HG03439 (cell line): ENCODE data around the gene ACOT7.

Source experiments
- ATAC-seq: cut with Tn5 transposase; IDR thresholded peaks from one replicate; pipeline ENCODE4 v1.9.1; 2021; ENCODE audit warnings: mild to moderate bottlenecking, moderate library complexity; ENCODE audit not compliant: unreplicated experiment

ACOT7 gene

GRCh38 chr1:6294080-6294889 lies 99.3 kb downstream of the ACOT7 start:
- no peak for ATAC-seq

- ATAC-seq, result no peak
These were observed 101.5 kb downstream of the ACOT7 start for GRCh38 chr1:6292102-6292501.

GRCh38 chr1:6288665-6289064 lies 104.9 kb downstream of the ACOT7 start:
- no peak for ATAC-seq

GRCh38 chr1:6288026-6288425 lies 105.5 kb downstream of the ACOT7 start:
- ATAC-seq, result no peak

GRCh38 chr1:6287431-6287886 lies 106.1 kb downstream of the ACOT7 start:
- ATAC-seq, result no peak

GRCh38 chr1:6287029-6287428 lies 106.5 kb downstream of the ACOT7 start:
- ATAC-seq, result no peak

GRCh38 chr1:6286266-6286665 lies 107.3 kb downstream of the ACOT7 start:
- no peak for ATAC-seq

- ATAC-seq, result no peak
These were observed 108.2 kb downstream of the ACOT7 start for GRCh38 chr1:6285336-6285735.

GRCh38 chr1:6282577-6283270 lies 110.8 kb downstream of the ACOT7 start:
- ATAC-seq, result no peak

- ATAC-seq, result no peak
These were observed 111.8 kb downstream of the ACOT7 start for GRCh38 chr1:6281511-6282402.

GRCh38 chr1:6280761-6281451 lies 112.7 kb downstream of the ACOT7 start:
- no peak for ATAC-seq

- ATAC-seq, result no peak
These were observed 113.8 kb downstream of the ACOT7 start for GRCh38 chr1:6279613-6280383.

- no peak for ATAC-seq
These were observed 114.5 kb downstream of the ACOT7 start for GRCh38 chr1:6279066-6279465.

- ATAC-seq, result no peak
These were observed 115.3 kb downstream of the ACOT7 start for GRCh38 chr1:6278263-6278662.

GRCh38 chr1:6276811-6277555 lies 116.6 kb downstream of the ACOT7 start:
- ATAC-seq, result no peak

- no peak for ATAC-seq
These were observed 117.5 kb downstream of the ACOT7 start for GRCh38 chr1:6275826-6276782.

- no peak for ATAC-seq
These were observed 118.9 kb downstream of the ACOT7 start for GRCh38 chr1:6274622-6275139.

- ATAC-seq, result no peak
These were observed 119.5 kb downstream of the ACOT7 start for GRCh38 chr1:6274102-6274501.
